ENCODE data around the gene TRMT6. TPM values are rescaled to one million over a fixed set of nuclear protein-coding genes. Genes with fewer than 3 reads are reported as not detected.

TRMT6 gene
- total and polyA plus RNA-seq, 2 donors = 14.8 to 18.9 TPM

- H3K4me1 ChIP-seq (ENCODE audit: control insufficient read depth in 2 of 2, insufficient read depth in 2 of 2, low read length in 2 of 2) = peaks cover 3% of the 10 kb centered on the region in 2 donors
- no peaks in the 10 kb centered on the region for H3K27me3 ChIP-seq (ENCODE audit: control insufficient read depth in 2 of 2, insufficient read depth in 1 of 2, low read length in 1 of 2)
- H3K4me3 ChIP-seq (ENCODE audit: low read length in 2 of 2) = no peak overlapping the region
- no peaks in the 10 kb centered on the region for H3K9me3 ChIP-seq (ENCODE audit: control insufficient read depth in 2 of 2, insufficient read depth in 1 of 2, low read length in 1 of 2)
- H3K36me3 ChIP-seq (ENCODE audit: control insufficient read depth in 2 of 2, insufficient read depth in 2 of 2, low read length in 1 of 2) = no peaks in the 10 kb centered on the region
- H3K27ac ChIP-seq (ENCODE audit: low read depth in 1 of 2, low read length in 1 of 2) = no peak overlapping the region
- 85% methylated on average over 1 of the region's 1 CpG for WGBS
- no peak for DNase-seq (ENCODE audit: low read depth in 6 of 9, low spot score in 9 of 9)
Measured at GRCh38 chr20:5920581-5920980, 29.8 kb downstream of the TRMT6 start.

- H3K27ac ChIP-seq (ENCODE audit: low read depth in 1 of 2, low read length in 1 of 2) = no peak overlapping the region
- no peak overlapping the region for H3K4me3 ChIP-seq (ENCODE audit: low read length in 2 of 2)
- WGBS = 93% methylated on average over 8 of the region's 8 CpGs
- DNase-seq (ENCODE audit: low read depth in 6 of 9, low spot score in 9 of 9) = no peak
- H3K27me3 ChIP-seq (ENCODE audit: control insufficient read depth in 2 of 2, insufficient read depth in 1 of 2, low read length in 1 of 2) = no peaks in the 10 kb centered on the region
- H3K36me3 ChIP-seq (ENCODE audit: control insufficient read depth in 2 of 2, insufficient read depth in 2 of 2, low read length in 1 of 2) = no peaks in the 10 kb centered on the region
- no peaks in the 10 kb centered on the region for H3K9me3 ChIP-seq (ENCODE audit: control insufficient read depth in 2 of 2, insufficient read depth in 1 of 2, low read length in 1 of 2)
- peaks cover 3% of the 10 kb centered on the region in 2 donors for H3K4me1 ChIP-seq (ENCODE audit: control insufficient read depth in 2 of 2, insufficient read depth in 2 of 2, low read length in 2 of 2)
Measured at GRCh38 chr20:5919626-5920544, 30.4 kb downstream of the TRMT6 start.

GRCh38 chr20:5918856-5919625 lies 31.3 kb downstream of the TRMT6 start:
- DNase-seq (ENCODE audit: low read depth in 6 of 9, low spot score in 9 of 9) = peak in 1 of 9 donors; percentile 19
- Histone ChIP-seq H3K4me3 (ENCODE audit: low read length in 2 of 2) (no peak overlapping the region), H3K27ac (ENCODE audit: low read depth in 1 of 2, low read length in 1 of 2) (no peak overlapping the region), H3K27me3 (ENCODE audit: control insufficient read depth in 2 of 2, insufficient read depth in 1 of 2, low read length in 1 of 2) (no peaks in the 10 kb centered on the region), H3K4me1 (ENCODE audit: control insufficient read depth in 2 of 2, insufficient read depth in 2 of 2, low read length in 2 of 2) (peaks cover 3% of the 10 kb centered on the region in 2 donors), H3K36me3 (ENCODE audit: control insufficient read depth in 2 of 2, insufficient read depth in 2 of 2, low read length in 1 of 2) (no peaks in the 10 kb centered on the region), H3K9me3 (ENCODE audit: control insufficient read depth in 2 of 2, insufficient read depth in 1 of 2, low read length in 1 of 2) (no peaks in the 10 kb centered on the region)
- 44% methylated on average over 3 of the region's 3 CpGs for WGBS

GRCh38 chr20:5914859-5915258 lies 35.5 kb downstream of the TRMT6 start:
- H3K4me1 ChIP-seq (ENCODE audit: control insufficient read depth in 2 of 2, insufficient read depth in 2 of 2, low read length in 2 of 2) = peaks cover 11% of the 10 kb centered on the region in 2 donors
- WGBS = 0% methylated on average over 1 of the region's 1 CpG
- H3K4me3 ChIP-seq (ENCODE audit: low read length in 2 of 2) = no peak overlapping the region
- no peak for DNase-seq (ENCODE audit: low read depth in 6 of 9, low spot score in 9 of 9)
- no peaks in the 10 kb centered on the region for H3K36me3 ChIP-seq (ENCODE audit: control insufficient read depth in 2 of 2, insufficient read depth in 2 of 2, low read length in 1 of 2)
- no peak overlapping the region for H3K27ac ChIP-seq (ENCODE audit: low read depth in 1 of 2, low read length in 1 of 2)
- H3K27me3 ChIP-seq (ENCODE audit: control insufficient read depth in 2 of 2, insufficient read depth in 1 of 2, low read length in 1 of 2) = peaks cover 9 to 22% of the 10 kb centered on the region in 2 donors
- H3K9me3 ChIP-seq (ENCODE audit: control insufficient read depth in 2 of 2, insufficient read depth in 1 of 2, low read length in 1 of 2) = no peaks in the 10 kb centered on the region

GRCh38 chr20:5913166-5913565 lies 37.2 kb downstream of the TRMT6 start:
- H3K9me3 ChIP-seq (ENCODE audit: control insufficient read depth in 2 of 2, insufficient read depth in 1 of 2, low read length in 1 of 2) = no peaks in the 10 kb centered on the region
- H3K27ac ChIP-seq (ENCODE audit: low read depth in 1 of 2, low read length in 1 of 2) = no peak overlapping the region
- peaks cover 8% of the 10 kb centered on the region in 2 donors for H3K4me1 ChIP-seq (ENCODE audit: control insufficient read depth in 2 of 2, insufficient read depth in 2 of 2, low read length in 2 of 2)
- H3K36me3 ChIP-seq (ENCODE audit: control insufficient read depth in 2 of 2, insufficient read depth in 2 of 2, low read length in 1 of 2) = no peaks in the 10 kb centered on the region
- H3K27me3 ChIP-seq (ENCODE audit: control insufficient read depth in 2 of 2, insufficient read depth in 1 of 2, low read length in 1 of 2) = peaks cover 9 to 31% of the 10 kb centered on the region in 2 donors
- no peak for DNase-seq (ENCODE audit: low read depth in 6 of 9, low spot score in 9 of 9)
- no peak overlapping the region for H3K4me3 ChIP-seq (ENCODE audit: low read length in 2 of 2)
- 94% methylated on average over 2 of the region's 2 CpGs for WGBS

GRCh38 chr20:5910186-5910585 lies 40.1 kb downstream of the TRMT6 start:
- DNase-seq (ENCODE audit: low read depth in 6 of 9, low spot score in 9 of 9) = no peak
- 76% methylated on average over 6 of the region's 6 CpGs for WGBS

GRCh38 chr20:5908981-5909380 lies 41.4 kb downstream of the TRMT6 start:
- WGBS = 85% methylated on average over 2 of the region's 2 CpGs
- H3K4me3 ChIP-seq (ENCODE audit: low read length in 2 of 2) = no peak overlapping the region
- DNase-seq (ENCODE audit: low read depth in 6 of 9, low spot score in 9 of 9) = no peak
- H3K9me3 ChIP-seq (ENCODE audit: control insufficient read depth in 2 of 2, insufficient read depth in 1 of 2, low read length in 1 of 2) = no peaks in the 10 kb centered on the region
- no peaks in the 10 kb centered on the region for H3K36me3 ChIP-seq (ENCODE audit: control insufficient read depth in 2 of 2, insufficient read depth in 2 of 2, low read length in 1 of 2)
- H3K4me1 ChIP-seq (ENCODE audit: control insufficient read depth in 2 of 2, insufficient read depth in 2 of 2, low read length in 2 of 2) = peaks cover 8% of the 10 kb centered on the region in 2 donors
- no peak overlapping the region for H3K27ac ChIP-seq (ENCODE audit: low read depth in 1 of 2, low read length in 1 of 2)
- peaks cover 9 to 36% of the 10 kb centered on the region in 2 donors for H3K27me3 ChIP-seq (ENCODE audit: control insufficient read depth in 2 of 2, insufficient read depth in 1 of 2, low read length in 1 of 2)

More at GRCh38 chr20:5910186-5910585, 40.1 kb downstream of the TRMT6 start:
- Histone ChIP-seq H3K27ac (ENCODE audit: low read depth in 1 of 2, low read length in 1 of 2) (no peak overlapping the region), H3K36me3 (ENCODE audit: control insufficient read depth in 2 of 2, insufficient read depth in 2 of 2, low read length in 1 of 2) (no peaks in the 10 kb centered on the region), H3K9me3 (ENCODE audit: control insufficient read depth in 2 of 2, insufficient read depth in 1 of 2, low read length in 1 of 2) (no peaks in the 10 kb centered on the region), H3K27me3 (ENCODE audit: control insufficient read depth in 2 of 2, insufficient read depth in 1 of 2, low read length in 1 of 2) (peaks cover 9 to 36% of the 10 kb centered on the region in 2 donors), H3K4me3 (ENCODE audit: low read length in 2 of 2) (no peak overlapping the region), H3K4me1 (ENCODE audit: control insufficient read depth in 2 of 2, insufficient read depth in 2 of 2, low read length in 2 of 2) (peaks cover 8% of the 10 kb centered on the region in 2 donors)

- no peaks in the 10 kb centered on the region for H3K4me1 ChIP-seq (ENCODE audit: control insufficient read depth in 2 of 2, insufficient read depth in 2 of 2, low read length in 2 of 2)
- WGBS = 82% methylated on average over 1 of the region's 1 CpG
Measured at GRCh38 chr20:5900908-5901307, 49.4 kb downstream of the TRMT6 start.

GRCh38 chr20:5899444-5899843 lies 50.9 kb downstream of the TRMT6 start:
- DNase-seq (ENCODE audit: low read depth in 6 of 9, low spot score in 9 of 9) = no peak
- no peaks in the 10 kb centered on the region for H3K36me3 ChIP-seq (ENCODE audit: control insufficient read depth in 2 of 2, insufficient read depth in 2 of 2, low read length in 1 of 2)
- no peak overlapping the region for H3K4me3 ChIP-seq (ENCODE audit: low read length in 2 of 2)
- WGBS = 87% methylated on average over 1 of the region's 1 CpG
- H3K4me1 ChIP-seq (ENCODE audit: control insufficient read depth in 2 of 2, insufficient read depth in 2 of 2, low read length in 2 of 2) = no peaks in the 10 kb centered on the region
- H3K27me3 ChIP-seq (ENCODE audit: control insufficient read depth in 2 of 2, insufficient read depth in 1 of 2, low read length in 1 of 2) = no peaks in the 10 kb centered on the region
- H3K27ac ChIP-seq (ENCODE audit: low read depth in 1 of 2, low read length in 1 of 2) = no peak overlapping the region
- no peaks in the 10 kb centered on the region for H3K9me3 ChIP-seq (ENCODE audit: control insufficient read depth in 2 of 2, insufficient read depth in 1 of 2, low read length in 1 of 2)

More at GRCh38 chr20:5900908-5901307, 49.4 kb downstream of the TRMT6 start:
- H3K4me3 ChIP-seq (ENCODE audit: low read length in 2 of 2) = no peak overlapping the region
- no peak overlapping the region for H3K27ac ChIP-seq (ENCODE audit: low read depth in 1 of 2, low read length in 1 of 2)
- H3K9me3 ChIP-seq (ENCODE audit: control insufficient read depth in 2 of 2, insufficient read depth in 1 of 2, low read length in 1 of 2) = no peaks in the 10 kb centered on the region
- no peak for DNase-seq (ENCODE audit: low read depth in 6 of 9, low spot score in 9 of 9)
- H3K36me3 ChIP-seq (ENCODE audit: control insufficient read depth in 2 of 2, insufficient read depth in 2 of 2, low read length in 1 of 2) = no peaks in the 10 kb centered on the region
- no peaks in the 10 kb centered on the region for H3K27me3 ChIP-seq (ENCODE audit: control insufficient read depth in 2 of 2, insufficient read depth in 1 of 2, low read length in 1 of 2)
